Fibroblast of mammary gland (primary cell): ENCODE measurements around the gene NDUFV3.
"Not testable (repeated sequence)": the region's sequence is repeated elsewhere in the genome, so short reads cannot be mapped to it uniquely, and the experiment has no call there.

ENCODE experiments used
- DNase-seq: peaks from one replicate; pipeline ENCODE4 v3.0.0-alpha.2; 2010; ENCODE audit warnings: low read depth
- H3K4me3 ChIP-seq: 2 replicates; pipeline ENCODE4 v1.5.1; 2011; ENCODE audit warnings: low read depth, mild to moderate bottlenecking, low read length, moderate library complexity; ENCODE audit not compliant: control insufficient read depth
- CTCF ChIP-seq: conservative IDR thresholded peaks from 2 replicates; pipeline ENCODE4 v1.5.1; 2011; ENCODE audit warnings: low read depth, low read length, inconsistent platforms; ENCODE audit not compliant: control insufficient read depth, insufficient read depth

Gene NDUFV3

DNA sequence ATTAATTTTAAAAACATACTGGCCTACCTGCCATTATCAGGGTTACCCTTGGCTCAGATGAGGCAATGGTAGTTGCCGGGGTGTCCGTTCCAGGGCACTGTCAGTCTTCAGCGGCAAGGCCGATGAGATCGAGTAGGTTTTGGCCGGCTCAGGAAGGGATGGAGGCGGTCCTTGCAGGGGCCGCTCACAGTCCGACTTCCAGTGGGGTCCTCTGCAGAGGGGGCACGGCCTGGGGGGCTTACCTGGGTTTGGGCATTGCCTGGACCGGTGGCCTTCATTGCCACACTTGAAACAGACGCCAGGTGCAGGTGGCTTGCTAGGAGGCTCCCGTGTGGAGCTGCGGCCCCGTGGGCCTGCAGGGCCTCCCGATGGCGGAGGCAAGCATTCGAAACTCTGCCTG is 29.8 kb downstream of the NDUFV3 start:
- no peak overlapping the region for H3K4me3 ChIP-seq
- TF ChIP-seq CTCF = no peak
- no peak for DNase-seq

- DNase-seq = peak; percentile 86
- TF ChIP-seq CTCF = peak; percentile 86
- H3K4me3 ChIP-seq = no peak overlapping the region
Observed at GRCh38 chr21:42923553-42924432, 30.7 kb downstream of the NDUFV3 start.

- no peak overlapping the region for H3K4me3 ChIP-seq
- no peak for DNase-seq
- TF ChIP-seq CTCF = no peak
Observed at GRCh38 chr21:42924433-42924751, 31.3 kb downstream of the NDUFV3 start.

- no peak for TF ChIP-seq CTCF
- no peak for DNase-seq
- H3K4me3 ChIP-seq = no peak within 1 kb of the TSS
Observed at GRCh38 chr21:42925114-42925926, 32.2 kb downstream of the NDUFV3 start, which contains the start of gene ERVH48-1. ERVH48-1 (minus strand) TSS chr21:42925630; CDS start chr21:42919006, 6,624 bp downstream.

- DNase-seq, H3K4me3 ChIP-seq: not testable (repeated sequence)
Observed at GRCh38 chr21:42927474-42928200, 34.5 kb downstream of the NDUFV3 start.

GRCh38 chr21:42929969-42930368 is 36.9 kb downstream of the NDUFV3 start:
- TF ChIP-seq CTCF = no peak
- H3K4me3 ChIP-seq = no peak overlapping the region
- no peak for DNase-seq

DNA sequence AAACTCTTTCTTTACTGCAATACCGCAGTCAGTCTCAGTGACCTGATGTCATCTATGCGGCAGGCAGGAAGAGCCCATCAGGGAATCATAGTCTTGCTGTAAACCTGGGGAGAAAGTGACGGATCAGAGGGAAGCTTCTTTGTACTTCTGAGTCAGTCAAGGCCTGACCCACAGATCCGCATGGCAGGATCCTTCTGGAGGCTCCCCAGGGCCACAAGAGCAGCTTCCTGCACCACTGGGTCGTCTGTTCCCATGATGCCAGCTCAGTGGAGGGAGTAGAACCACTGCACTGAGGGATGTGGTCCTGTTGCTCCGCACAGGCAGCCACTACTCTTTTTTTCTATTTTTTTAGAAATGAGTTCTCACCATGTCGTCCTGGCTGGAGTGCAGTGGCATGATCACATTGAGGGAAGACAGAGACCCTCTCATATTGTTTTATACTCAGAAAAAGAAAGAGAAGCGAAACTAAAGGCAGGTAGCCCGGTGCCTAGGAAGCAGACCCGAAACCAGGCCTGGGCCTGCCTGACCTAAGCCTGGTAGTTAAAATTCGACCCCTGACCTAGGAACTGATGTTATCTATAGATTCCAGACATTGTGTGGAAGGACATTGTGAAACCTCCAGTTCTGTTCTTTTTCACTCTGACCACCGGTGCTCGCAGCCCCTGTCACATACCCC is 38.6 kb downstream of the NDUFV3 start:
- DNase-seq = no peak
- no peak for TF ChIP-seq CTCF
- H3K4me3 ChIP-seq = no peak overlapping the region

DNA sequence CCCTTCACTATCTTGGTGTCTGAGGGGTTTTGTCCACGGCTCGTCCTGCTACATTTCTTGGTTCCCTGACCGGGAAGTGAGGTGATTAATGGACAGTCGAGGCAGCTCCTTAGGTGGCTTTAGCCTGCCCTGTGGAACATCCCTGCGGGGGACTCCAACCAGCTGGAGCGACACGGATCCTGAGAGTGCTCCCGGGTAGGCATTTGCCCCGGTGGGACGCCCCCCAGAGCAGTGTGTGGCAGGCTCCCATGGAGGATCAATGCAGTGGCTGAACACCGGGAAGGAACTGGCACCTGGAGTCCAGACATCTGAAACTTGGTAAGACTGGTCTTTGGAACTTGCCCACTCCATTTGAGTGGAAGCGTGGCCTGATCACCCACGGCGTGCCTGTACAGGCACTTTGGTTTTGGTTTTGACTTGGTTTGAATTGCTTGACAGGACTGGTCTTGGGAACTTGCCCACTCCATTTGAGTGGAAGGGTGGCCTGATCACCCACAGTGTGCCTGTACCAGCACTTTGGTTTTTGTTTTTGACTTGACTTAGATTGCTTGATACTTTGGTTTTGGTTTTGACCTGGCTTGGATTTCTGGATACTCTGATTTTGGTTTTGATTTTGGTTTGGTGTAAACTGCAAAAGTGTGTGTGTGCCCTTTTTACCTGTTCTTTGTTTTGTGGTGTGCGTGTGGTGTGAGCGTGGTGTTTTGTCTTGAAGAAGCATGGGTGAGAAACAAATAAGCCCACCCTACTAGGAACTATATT is 39.4 kb downstream of the NDUFV3 start:
- DNase-seq, H3K4me3 ChIP-seq: not testable (repeated sequence)

- not testable (repeated sequence) for DNase-seq
Observed at GRCh38 chr21:42933137-42933970, 40.2 kb downstream of the NDUFV3 start.

More at GRCh38 chr21:42933137-42933970, 40.2 kb downstream of the NDUFV3 start:
- not testable (repeated sequence) for H3K4me3 ChIP-seq
